Fibroblast of mammary gland (primary cell): ENCODE measurements around the gene GALNT12.

Experiments used
- DNase-seq: peaks from one replicate; pipeline ENCODE4 v3.0.0-alpha.2; 2010; ENCODE audit warnings: low read depth
- H3K4me3 ChIP-seq: 2 replicates; pipeline ENCODE4 v1.5.1; 2011; ENCODE audit warnings: low read depth, mild to moderate bottlenecking, low read length, moderate library complexity; ENCODE audit not compliant: control insufficient read depth
- CTCF ChIP-seq: conservative IDR thresholded peaks from 2 replicates; pipeline ENCODE4 v1.5.1; 2011; ENCODE audit warnings: low read depth, low read length, inconsistent platforms; ENCODE audit not compliant: control insufficient read depth, insufficient read depth

The GALNT12 gene

DNA sequence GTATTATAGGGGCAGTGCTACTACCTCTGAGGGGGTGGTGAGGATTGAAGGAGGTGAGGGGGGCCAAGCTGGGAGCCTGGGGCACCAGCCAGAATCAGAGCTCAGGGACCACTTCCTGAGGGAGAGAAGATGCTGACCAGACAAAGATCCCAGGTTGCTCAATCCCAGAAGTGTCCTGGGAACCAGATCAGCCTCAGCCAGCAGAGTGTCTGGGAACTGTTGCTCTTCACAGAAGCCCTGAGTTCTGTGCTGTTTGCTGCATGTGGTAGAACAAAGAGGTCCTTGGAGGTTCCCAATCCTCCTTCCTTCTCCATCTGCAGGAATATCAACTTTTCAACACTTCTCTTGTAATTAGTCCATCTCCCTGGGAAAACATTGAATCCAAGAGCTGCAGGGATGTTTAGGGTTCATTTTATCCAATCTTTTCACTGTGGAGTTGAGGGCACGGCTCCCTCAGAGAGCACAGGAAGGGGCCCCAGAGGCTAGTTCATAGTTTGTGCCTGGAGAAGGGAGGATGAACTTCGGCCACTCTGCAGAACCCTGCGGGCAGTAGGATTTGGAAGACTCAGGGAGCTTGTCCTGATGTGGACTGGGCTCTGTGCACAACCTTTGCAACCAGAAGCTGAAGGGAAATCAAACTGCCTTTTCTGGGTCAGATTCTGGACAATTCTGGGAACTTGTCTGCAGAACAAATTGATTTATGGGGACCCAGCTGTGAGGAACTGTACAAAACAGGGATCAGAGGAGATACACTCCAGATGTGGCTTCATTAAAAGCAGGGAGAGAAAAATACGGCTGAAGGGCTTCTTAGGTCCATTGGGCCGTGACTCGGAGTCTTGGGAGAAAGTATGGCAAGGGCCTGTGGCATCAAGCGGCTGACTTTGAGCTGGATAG is 57.1 kb downstream of the GALNT12 start:
- DNase-seq: peak; percentile 94
- no peak overlapping the region for H3K4me3 ChIP-seq
- no peak for TF ChIP-seq CTCF

GRCh38 chr9:98865284-98865875 is 57.9 kb downstream of the GALNT12 start:
- no peak for DNase-seq
- no peak overlapping the region for H3K4me3 ChIP-seq
- TF ChIP-seq CTCF: no peak

DNA sequence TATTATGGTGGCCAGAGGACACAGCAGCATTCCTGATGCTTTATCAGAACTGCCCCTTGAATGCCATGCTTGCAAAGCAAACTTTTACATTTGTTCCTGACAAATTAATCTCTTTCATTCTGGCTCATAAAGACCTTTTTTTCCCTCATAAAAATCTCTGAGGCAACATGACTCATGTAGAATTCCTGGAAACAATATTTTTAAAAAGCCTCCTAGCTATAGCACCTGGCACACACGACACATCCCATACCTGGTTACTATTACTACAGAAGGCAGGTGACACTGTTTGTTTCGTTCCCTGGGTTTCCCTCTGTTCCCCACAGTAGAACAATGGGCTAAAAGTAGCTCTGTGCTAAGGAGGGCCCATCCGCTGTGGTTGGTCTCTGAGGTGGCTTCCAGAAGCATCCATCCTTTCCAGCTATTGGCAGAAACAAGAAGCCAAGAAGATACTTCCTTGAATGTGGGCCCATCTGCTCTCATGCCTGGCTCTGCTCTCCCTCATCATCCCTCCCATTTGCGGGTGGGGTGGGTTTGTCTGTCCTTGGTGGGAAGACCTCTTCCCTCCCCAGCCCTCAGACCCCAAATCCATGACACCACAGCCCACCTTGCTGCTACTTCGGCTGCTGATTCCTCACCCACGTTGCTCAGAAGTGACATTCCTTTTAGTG is 59.1 kb downstream of the GALNT12 start:
- no peak for DNase-seq
- TF ChIP-seq CTCF: no peak
- H3K4me3 ChIP-seq: no peak overlapping the region

DNA sequence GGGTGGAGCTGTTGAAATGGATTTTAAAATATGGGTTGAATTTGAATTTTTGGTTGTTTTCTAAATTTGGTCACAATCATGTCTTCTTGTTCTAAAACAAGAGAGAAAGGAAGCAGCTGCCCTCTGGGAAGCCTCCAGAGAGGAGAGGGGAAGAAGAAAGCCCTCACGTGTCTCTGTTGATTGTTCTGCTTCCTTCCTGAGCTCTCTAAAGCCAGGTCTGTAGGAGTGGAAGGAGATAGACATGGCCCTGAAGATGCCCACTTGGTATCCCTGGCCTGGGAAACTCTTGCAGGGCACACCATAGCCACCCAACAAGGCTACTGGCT is 59.6 kb downstream of the GALNT12 start:
- DNase-seq: no peak
- H3K4me3 ChIP-seq: no peak overlapping the region
- no peak for TF ChIP-seq CTCF

DNA sequence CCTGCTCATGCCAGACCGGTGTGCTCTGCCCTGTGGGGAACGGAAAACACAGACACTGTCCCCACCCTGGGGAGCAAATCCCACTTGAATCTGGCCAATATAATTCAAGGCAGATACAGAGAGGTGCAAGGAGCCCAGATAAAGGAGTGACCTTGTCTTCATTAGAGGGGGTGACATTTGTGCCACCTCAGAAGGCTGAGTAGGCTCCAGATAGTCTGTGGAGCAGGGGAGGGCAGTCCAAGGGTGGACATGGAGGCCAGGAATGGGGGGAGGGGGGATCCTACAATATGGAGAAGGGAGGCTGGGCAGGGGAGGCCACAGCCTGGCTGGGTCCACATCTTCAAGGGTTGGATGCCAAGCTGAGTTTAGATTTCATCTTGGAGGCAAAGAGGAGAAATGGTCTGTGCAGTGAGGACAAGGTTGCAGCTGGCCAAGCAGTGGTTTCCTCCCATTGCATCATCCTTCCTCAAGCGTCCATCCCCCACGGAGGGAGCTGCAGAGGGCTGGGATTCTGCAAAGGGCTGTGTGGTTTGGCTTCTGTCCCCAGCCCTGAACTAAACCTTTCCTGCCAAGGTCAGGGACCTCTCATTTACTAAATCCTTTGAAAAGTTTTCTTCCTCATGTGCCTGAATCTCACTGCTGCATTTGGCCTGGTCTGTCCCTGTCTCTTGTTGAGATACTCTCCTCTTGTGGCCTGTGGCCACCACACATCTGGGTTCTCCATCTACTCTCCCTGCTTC is 60.1 kb downstream of the GALNT12 start:
- DNase-seq: peak; percentile 98

More for the DNA sequence above, 60.1 kb downstream of the GALNT12 start:
- no peak overlapping the region for H3K4me3 ChIP-seq
- no peak for TF ChIP-seq CTCF
